Measurements from ENCODE around the gene TCOF1. TPM values are rescaled to one million over a fixed set of nuclear protein-coding genes. Genes with fewer than 3 reads are reported as not detected.

Gene TCOF1
- total RNA-seq, 1 donor from 2014 or later, result 26.1 TPM

GRCh38 chr5:150386024-150386855, 28.7 kb downstream of the TCOF1 start:
- DNase-seq (ENCODE audit: low spot score), result no peak

GRCh38 chr5:150389531-150390266, 32.2 kb downstream of the TCOF1 start:
- DNase-seq (ENCODE audit: low spot score), result no peak

- DNase-seq (ENCODE audit: low spot score), result no peak
Measured at GRCh38 chr5:150391064-150391834, 33.8 kb downstream of the TCOF1 start.

GRCh38 chr5:150391986-150392385, 34.5 kb downstream of the TCOF1 start:
- DNase-seq (ENCODE audit: low spot score), result no peak

GRCh38 chr5:150392680-150393079, 35.2 kb downstream of the TCOF1 start:
- no peak for DNase-seq (ENCODE audit: low spot score)

- DNase-seq (ENCODE audit: low spot score), result no peak
Measured at GRCh38 chr5:150393096-150393645, 35.7 kb downstream of the TCOF1 start.

GRCh38 chr5:150394131-150394530, 36.6 kb downstream of the TCOF1 start:
- no peak for DNase-seq (ENCODE audit: low spot score)

- DNase-seq (ENCODE audit: low spot score), result no peak
Measured at GRCh38 chr5:150394912-150395687, 37.6 kb downstream of the TCOF1 start.

GRCh38 chr5:150395688-150395975, 38.1 kb downstream of the TCOF1 start:
- DNase-seq (ENCODE audit: low spot score), result no peak

GRCh38 chr5:150396267-150396666, 38.8 kb downstream of the TCOF1 start:
- DNase-seq (ENCODE audit: low spot score), result no peak

GRCh38 chr5:150397146-150397781, 39.8 kb downstream of the TCOF1 start:
- DNase-seq (ENCODE audit: low spot score), result no peak

GRCh38 chr5:150397782-150398721, 40.6 kb downstream of the TCOF1 start:
- no peak for DNase-seq (ENCODE audit: low spot score)

GRCh38 chr5:150398722-150399523, 41.4 kb downstream of the TCOF1 start:
- DNase-seq (ENCODE audit: low spot score), result no peak

GRCh38 chr5:150399524-150400211, 42.2 kb downstream of the TCOF1 start:
- DNase-seq (ENCODE audit: low spot score), result no peak

GRCh38 chr5:150400316-150401075, 43.0 kb downstream of the TCOF1 start:
- DNase-seq (ENCODE audit: low spot score), result no peak

GRCh38 chr5:150401076-150401375, 43.5 kb downstream of the TCOF1 start:
- DNase-seq (ENCODE audit: low spot score), result no peak

Data from mesenteric fat pad (tissue), 1 donor.